Neural progenitor cell (in vitro differentiated cells): Measurements from ENCODE around the gene CD248. TPM values are rescaled to one million over a fixed set of nuclear protein-coding genes. Genes with fewer than 3 reads are reported as not detected.

ENCODE experiments used
- DNase-seq: peaks from one replicate; pipeline ENCODE4 v3.0.0-alpha.2; 2016; ENCODE audit warnings: low spot score
- H2AFZ ChIP-seq: fragments of 200-600 bp; sonication (generic); replicated peaks from 2 replicates; pipeline ENCODE4 v1.6.1; 2016; ENCODE audit warnings: antibody characterized with exemption
- H3F3A ChIP-seq: fragments of 200-600 bp; sonication (generic); 2 replicates; pipeline ENCODE4 v1.6.1; 2016; ENCODE audit warnings: antibody characterized with exemption, low read depth
- H3K27ac ChIP-seq: fragments of 200-600 bp; sonication (generic); 2 replicates; pipeline ENCODE4 v1.5.1; 2016; ENCODE audit warnings: mild to moderate bottlenecking
- H3K27me3 ChIP-seq: fragments of 200-600 bp; sonication (generic); 2 replicates; pipeline ENCODE4 v1.6.1; 2016; ENCODE audit warnings: mild to moderate bottlenecking, moderate library complexity
- H3K36me3 ChIP-seq: fragments of 200-600 bp; sonication (generic); 2 replicates; pipeline ENCODE4 v1.5.1; 2016
- H3K4me1 ChIP-seq: fragments of 200-600 bp; sonication (generic); 2 replicates; pipeline ENCODE4 v1.6.1; 2016; ENCODE audit warnings: mixed run types
- H3K4me2 ChIP-seq: fragments of 200-600 bp; sonication (generic); 2 replicates; pipeline ENCODE4 v1.6.1; 2016
- H3K4me3 ChIP-seq: fragments of 200-600 bp; sonication (generic); 2 replicates; pipeline ENCODE4 v1.5.1; 2016
- H3K79me2 ChIP-seq: fragments of 200-600 bp; sonication (generic); 2 replicates; pipeline ENCODE4 v1.6.1; 2016; ENCODE audit warnings: low read depth
- H3K9ac ChIP-seq: fragments of 200-600 bp; sonication (generic); 2 replicates; pipeline ENCODE4 v1.6.1; 2016
- H3K9me3 ChIP-seq: fragments of 200-600 bp; sonication (generic); 2 replicates; pipeline ENCODE4 v1.5.1; 2016; ENCODE audit warnings: low read depth
- H4K20me1 ChIP-seq: fragments of 200-600 bp; sonication (generic); 2 replicates; pipeline ENCODE4 v1.6.1; 2016; ENCODE audit warnings: low read depth
- H3K27ac Mint-ChIP-seq: 3 replicates; pipeline ENCODE4 v1.8.0; 2021; ENCODE audit warnings: mixed read lengths
- H3K27me3 Mint-ChIP-seq: 2 replicates; pipeline ENCODE4 v1.8.0; 2022; ENCODE audit warnings: low read depth, mild to moderate bottlenecking, inconsistent platforms, moderate library complexity, mixed read lengths; ENCODE audit not compliant: insufficient read depth
- H3K36me3 Mint-ChIP-seq: 3 replicates; pipeline ENCODE4 v1.8.0; 2021; ENCODE audit warnings: mixed read lengths
- H3K4me1 Mint-ChIP-seq: 3 replicates; pipeline ENCODE4 v1.8.0; 2021; ENCODE audit warnings: mixed read lengths
- H3K4me3 Mint-ChIP-seq: 3 replicates; pipeline ENCODE4 v1.8.0; 2021; ENCODE audit warnings: mild to moderate bottlenecking, moderate library complexity, mixed read lengths
- H3K9me3 Mint-ChIP-seq: 3 replicates; pipeline ENCODE4 v1.8.0; 2020; ENCODE audit warnings: mixed read lengths
- CTCF ChIP-seq: fragments of 200-600 bp; sonication (generic); IDR thresholded peaks from 2 replicates; pipeline ENCODE4 v1.5.1; 2017; ENCODE audit warnings: antibody characterized with exemption, mild to moderate bottlenecking
- EZH2 ChIP-seq: fragments of 200-600 bp; sonication (generic); IDR thresholded peaks from 2 replicates; pipeline ENCODE4 v1.6.1; 2017; ENCODE audit warnings: antibody characterized with exemption, mild to moderate bottlenecking, moderate library complexity
- EZH2phosphoT487 ChIP-seq: fragments of 200-600 bp; sonication (generic); IDR thresholded peaks from 2 replicates; pipeline ENCODE4 v1.6.1; 2017; ENCODE audit warnings: antibody characterized with exemption
- total RNA-seq: library from RNA; depleted of rRNA; stranded (reverse); fragments of >200 nt; gene quantifications from 2 replicates; pipeline ENCODE4 v1.2.3, GENCODE V29; 2015; ENCODE audit warnings: low replicate concordance

The CD248 gene
- total RNA-seq, 1 donor from 2014 or later, result 0.62 TPM

DNA sequence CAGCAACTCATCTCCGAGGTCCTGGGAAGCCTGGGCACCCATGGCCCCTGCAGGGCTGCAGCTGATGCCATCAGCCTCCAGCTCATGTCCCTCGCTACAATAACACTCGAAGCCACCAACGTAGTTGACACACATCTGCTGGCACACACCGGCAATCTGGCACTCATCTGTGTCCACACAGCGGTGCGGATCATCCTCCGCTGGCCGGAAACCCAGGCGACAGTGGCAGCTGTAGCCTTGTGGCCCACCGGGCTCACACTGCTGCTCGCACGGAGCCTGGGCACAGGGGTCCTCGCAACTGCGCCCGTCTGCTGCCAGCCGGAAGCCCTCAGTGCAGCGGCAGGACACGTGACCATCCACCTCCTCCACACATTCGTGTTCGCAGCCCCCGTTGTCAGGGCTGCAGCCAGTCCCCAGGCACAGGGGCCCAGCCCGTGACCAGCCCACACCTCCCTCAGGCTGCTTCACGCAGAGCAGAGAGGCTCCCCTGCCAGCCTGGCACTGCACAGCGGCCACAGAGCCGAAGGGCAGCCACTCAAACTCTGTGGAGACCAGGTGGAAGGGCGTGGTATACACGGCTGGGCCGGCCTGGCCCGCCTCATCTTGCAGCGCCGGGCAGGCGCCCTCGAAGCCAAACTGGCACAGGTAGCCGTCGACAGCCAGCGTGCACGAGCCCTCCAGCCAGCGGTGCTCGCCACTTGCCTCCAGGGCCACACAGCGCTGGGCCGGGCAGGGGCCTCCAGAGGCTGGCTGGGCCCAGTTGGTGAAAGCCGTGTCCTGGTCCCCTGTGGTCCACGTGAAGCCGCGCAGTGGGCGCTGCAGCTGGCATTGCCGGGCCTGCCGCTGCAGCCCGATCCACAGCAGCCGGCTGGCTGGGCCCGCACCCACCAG, 678 bp downstream of the CD248 start:
- H3K4me3 Mint-ChIP-seq, result peak overlapping the region; percentile 64
- Histone ChIP-seq H3K27ac (no peak overlapping the region), H4K20me1 (no peaks in the 10 kb centered on the region), H2AFZ (no peak overlapping the region), H3K27me3 (peaks cover 14% of the 10 kb centered on the region), H3K9me3 (no peaks in the 10 kb centered on the region), H3F3A (peaks cover 30% of the 10 kb centered on the region), H3K4me2 (peak overlapping the region; percentile 45), H3K4me3 (no peak overlapping the region), H3K79me2 (no peaks in the 10 kb centered on the region), H3K36me3 (no peaks in the 10 kb centered on the region), H3K4me1 (peaks cover 28% of the 10 kb centered on the region), H3K9ac (no peak overlapping the region)
- peaks cover 12% of the 10 kb centered on the region for H3K9me3 Mint-ChIP-seq
- no peak for DNase-seq
- TF ChIP-seq EZH2phosphoT487, result no peak
- no peak for TF ChIP-seq EZH2
- TF ChIP-seq CTCF, result no peak
- H3K36me3 Mint-ChIP-seq, result no peaks in the 10 kb centered on the region
- H3K27ac Mint-ChIP-seq, result peak overlapping the region; percentile 92
- peaks cover 14% of the 10 kb centered on the region for H3K27me3 Mint-ChIP-seq
- H3K4me1 Mint-ChIP-seq, result peaks cover 46% of the 10 kb centered on the region

- H3K27ac Mint-ChIP-seq, result peak overlapping the region; percentile 92
- Histone ChIP-seq H3K9me3 (no peaks in the 10 kb centered on the region), H3K36me3 (no peaks in the 10 kb centered on the region), H3K4me1 (peaks cover 28% of the 10 kb centered on the region), H3K4me3 (no peak overlapping the region), H3K4me2 (no peak overlapping the region), H2AFZ (no peak overlapping the region), H3F3A (peaks cover 34% of the 10 kb centered on the region), H3K9ac (no peak overlapping the region), H3K79me2 (no peaks in the 10 kb centered on the region), H4K20me1 (no peaks in the 10 kb centered on the region), H3K27me3 (peaks cover 20% of the 10 kb centered on the region), H3K27ac (no peak overlapping the region)
- H3K36me3 Mint-ChIP-seq, result no peaks in the 10 kb centered on the region
- H3K4me3 Mint-ChIP-seq, result peak overlapping the region; percentile 64
- H3K9me3 Mint-ChIP-seq, result peaks cover 12% of the 10 kb centered on the region
- TF ChIP-seq CTCF, result no peak
- no peak for TF ChIP-seq EZH2
- TF ChIP-seq EZH2phosphoT487, result no peak
- peaks cover 46% of the 10 kb centered on the region for H3K4me1 Mint-ChIP-seq
- DNase-seq, result no peak
- H3K27me3 Mint-ChIP-seq, result peaks cover 14% of the 10 kb centered on the region
These were observed 1.4 kb downstream of the CD248 start for GRCh38 chr11:66315498-66315885.

GRCh38 chr11:66314561-66315497, 2.0 kb downstream of the CD248 start:
- peak overlapping the region; percentile 40 for H3K27ac Mint-ChIP-seq
- Histone ChIP-seq H3K36me3 (no peaks in the 10 kb centered on the region), H3K4me2 (no peak overlapping the region), H3K4me1 (peaks cover 28% of the 10 kb centered on the region), H3K9ac (no peak overlapping the region), H3K27me3 (peaks cover 24% of the 10 kb centered on the region), H3K4me3 (no peak overlapping the region), H3K79me2 (no peaks in the 10 kb centered on the region), H3F3A (peaks cover 34% of the 10 kb centered on the region), H3K9me3 (no peaks in the 10 kb centered on the region), H2AFZ (no peak overlapping the region), H4K20me1 (no peaks in the 10 kb centered on the region), H3K27ac (no peak overlapping the region)
- peaks cover 43% of the 10 kb centered on the region for H3K4me1 Mint-ChIP-seq
- peak overlapping the region; percentile 74 for H3K4me3 Mint-ChIP-seq
- H3K27me3 Mint-ChIP-seq, result peaks cover 13% of the 10 kb centered on the region
- no peaks in the 10 kb centered on the region for H3K36me3 Mint-ChIP-seq
- TF ChIP-seq EZH2phosphoT487, result no peak
- no peak for TF ChIP-seq CTCF
- TF ChIP-seq EZH2, result no peak
- peaks cover 6% of the 10 kb centered on the region for H3K9me3 Mint-ChIP-seq
- no peak for DNase-seq
